Stimulated activated CD8-positive, alpha-beta memory T cell treated with anti-CD3 and anti-CD28 coated beads, Interleukin-15, amount 100 ng/mL, for 1 hour (primary cell): ENCODE results near the gene ZNF576.
"Not testable (repeated sequence)": the region's sequence is repeated elsewhere in the genome, so short reads cannot be mapped to it uniquely, and the experiment has no call there.

Experiments used
- DNase-seq: peaks from one replicate; pipeline ENCODE4 v3.0.0-alpha.2; 2020; ENCODE audit warnings: low read depth

The ZNF576 gene

DNA sequence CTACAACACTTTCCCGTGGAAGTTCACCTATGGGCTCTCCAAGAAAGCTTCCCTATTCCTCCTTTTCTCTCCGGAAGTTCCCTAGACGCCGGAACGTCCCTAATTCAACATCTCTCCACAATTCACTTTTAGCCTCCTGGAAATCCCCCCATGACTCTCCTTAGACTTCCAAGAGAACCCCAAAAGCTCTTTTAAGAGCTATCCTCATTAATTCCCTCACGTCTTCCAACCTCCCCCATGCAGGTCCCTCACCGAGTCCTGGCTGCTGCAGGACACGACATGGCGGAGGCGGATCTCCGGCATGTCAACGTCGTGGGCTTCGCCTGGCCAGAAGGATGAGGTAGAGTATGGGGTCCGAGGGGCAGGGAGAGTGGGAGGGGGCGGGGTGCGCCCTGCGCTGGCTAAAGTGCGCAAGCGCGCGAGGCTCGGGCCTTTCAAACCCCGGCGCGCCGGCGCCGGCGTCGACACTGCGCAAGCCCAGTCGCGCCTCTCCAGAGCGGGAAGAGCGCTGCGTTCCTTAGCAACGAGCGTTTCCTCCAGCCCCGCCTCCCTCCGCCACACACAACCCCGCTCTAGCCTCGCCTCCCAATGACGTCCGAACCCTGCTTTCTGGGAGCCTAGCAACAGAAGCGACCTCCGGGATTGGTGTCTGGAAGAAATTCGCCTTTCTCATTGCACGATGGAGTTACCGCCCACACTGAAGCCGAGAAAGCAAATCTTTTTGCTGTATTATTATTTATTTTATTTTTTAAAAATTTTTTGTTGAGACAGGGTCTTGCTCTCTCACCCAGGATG, 21.0 kb upstream of the ZNF576 start, which contains the start of the genes PINLYP and XRCC1:
Gene PINLYP (plus strand): TSS at position 646 of the 795 bp plus-strand sequence. CDS start 1,391 bp downstream, outside the sequence.
Gene XRCC1 (minus strand): TSS at position 372 of the 795 bp plus-strand sequence. CDS start 69 bp downstream, at position 303.
- peak; percentile 91 for DNase-seq

DNA sequence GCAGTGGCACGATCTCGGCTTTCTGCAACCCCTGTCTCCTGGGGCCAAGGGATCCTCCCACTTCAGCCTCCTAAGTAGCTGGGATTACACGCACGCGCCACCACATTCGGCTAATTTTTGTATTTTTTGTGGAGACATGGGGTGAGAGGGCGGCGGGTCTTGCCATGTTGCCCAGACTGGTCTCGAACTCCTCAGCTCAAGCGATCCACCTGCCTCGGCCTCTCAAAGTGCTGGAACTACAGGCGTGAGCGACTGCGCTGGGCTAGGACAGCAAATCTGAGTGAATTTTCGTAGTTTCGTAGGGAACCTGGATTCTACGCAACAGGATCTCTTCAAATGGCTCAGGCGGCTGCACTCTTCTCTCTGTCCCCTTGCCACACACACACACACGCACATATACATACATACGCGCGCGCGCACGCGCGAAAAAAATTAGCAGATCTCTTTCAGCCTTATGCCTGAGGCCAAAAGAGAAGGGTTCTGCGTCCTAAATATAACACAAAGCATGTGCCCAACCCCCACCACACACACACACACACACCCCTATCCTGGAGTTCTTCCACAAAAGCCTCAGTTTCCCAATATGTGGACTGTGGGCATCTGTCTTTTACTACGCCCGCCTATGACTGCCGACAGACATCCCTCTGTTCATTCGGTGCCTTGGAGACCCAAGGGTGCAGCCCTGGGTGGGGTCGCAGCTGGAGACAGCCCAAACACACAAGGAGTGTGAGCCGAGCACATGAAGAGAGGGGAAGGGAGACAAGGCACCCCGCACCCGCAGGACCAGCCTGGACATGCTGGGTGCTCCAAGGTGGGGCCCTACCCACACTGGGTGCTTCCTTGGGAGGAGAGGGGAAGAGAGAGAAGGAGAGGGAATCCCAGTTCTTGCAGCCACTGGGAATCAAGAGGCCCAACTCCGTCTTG, 20.2 kb upstream of the ZNF576 start:
- DNase-seq: no peak

DNA sequence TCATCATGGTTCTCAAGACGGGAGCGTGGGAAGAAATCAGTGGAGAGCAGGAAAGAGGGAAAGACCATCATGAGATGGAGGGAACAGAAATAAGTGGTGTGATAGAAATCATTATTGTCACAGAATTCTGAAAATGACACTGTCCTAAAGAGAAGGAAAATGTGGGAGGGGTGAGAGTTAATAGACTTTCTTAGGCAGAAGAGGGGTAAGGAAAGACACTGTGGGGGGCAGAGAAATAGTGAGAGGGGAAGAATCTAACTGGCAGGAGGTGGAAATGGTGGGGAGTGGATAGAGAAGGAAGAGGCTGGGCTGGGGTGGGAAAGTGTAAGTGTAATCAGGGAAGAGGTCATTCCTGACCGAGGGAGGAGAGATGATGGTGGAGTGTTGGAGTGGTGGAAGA, 17.6 kb upstream of the ZNF576 start:
- DNase-seq: no peak

DNA sequence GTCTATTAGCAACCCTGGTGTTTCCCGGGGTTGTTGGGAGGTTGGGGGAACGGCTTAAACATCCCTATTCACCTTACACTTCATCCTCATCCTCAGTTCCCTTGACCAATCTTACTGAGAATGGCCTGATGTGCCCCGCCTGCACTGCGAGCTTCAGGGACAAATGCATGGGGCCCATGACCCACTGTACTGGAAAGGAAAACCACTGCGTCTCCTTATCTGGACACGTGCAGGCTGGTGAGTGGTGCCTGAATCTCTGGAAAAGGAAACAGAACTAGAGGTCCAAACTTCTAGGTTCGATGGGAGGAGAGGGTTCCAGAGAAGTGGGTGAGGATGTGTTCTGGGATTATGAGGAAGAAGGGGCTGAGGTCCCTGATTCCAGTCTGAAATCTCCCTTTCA, 14.9 kb upstream of the ZNF576 start:
- DNase-seq: no peak

DNA sequence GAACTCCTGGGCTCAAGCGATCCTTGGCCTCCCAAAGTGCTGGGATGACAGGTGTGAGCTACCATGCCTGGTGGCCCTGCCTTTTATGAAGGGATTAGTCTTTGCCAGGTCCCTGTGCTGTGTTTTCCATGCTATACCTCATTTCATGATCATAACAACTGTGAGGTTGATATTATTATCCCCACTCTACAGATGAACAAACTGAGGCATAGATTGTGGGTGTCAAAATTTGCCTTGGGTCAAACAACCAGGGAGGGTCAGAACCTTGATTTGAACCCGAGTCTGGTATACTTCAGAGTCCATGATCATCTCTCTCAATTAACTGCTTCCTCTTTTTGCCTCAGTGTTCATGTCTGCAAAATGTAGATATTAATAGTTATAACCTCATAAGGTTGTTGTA, 13.9 kb upstream of the ZNF576 start:
- DNase-seq: no peak

DNA sequence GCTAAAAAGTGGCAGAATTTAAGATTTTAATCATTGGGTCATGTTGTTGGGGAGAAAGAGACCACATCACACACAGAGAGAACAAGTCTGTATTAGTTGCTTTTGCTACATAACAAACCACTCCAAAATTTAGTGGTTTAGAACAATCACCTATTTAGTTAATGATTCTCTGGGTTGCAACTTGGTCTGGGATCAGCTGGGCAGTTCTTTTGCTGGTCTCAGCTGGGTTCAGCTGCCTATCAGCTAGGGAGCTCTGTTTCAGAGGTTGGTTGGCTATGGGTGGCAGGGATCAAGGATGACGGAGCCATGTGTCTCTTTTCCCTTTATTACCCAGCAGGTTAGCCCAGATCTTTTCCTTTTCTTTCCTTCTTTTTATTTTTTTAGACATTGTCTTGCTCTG, 11.9 kb upstream of the ZNF576 start:
- DNase-seq: no peak

DNA sequence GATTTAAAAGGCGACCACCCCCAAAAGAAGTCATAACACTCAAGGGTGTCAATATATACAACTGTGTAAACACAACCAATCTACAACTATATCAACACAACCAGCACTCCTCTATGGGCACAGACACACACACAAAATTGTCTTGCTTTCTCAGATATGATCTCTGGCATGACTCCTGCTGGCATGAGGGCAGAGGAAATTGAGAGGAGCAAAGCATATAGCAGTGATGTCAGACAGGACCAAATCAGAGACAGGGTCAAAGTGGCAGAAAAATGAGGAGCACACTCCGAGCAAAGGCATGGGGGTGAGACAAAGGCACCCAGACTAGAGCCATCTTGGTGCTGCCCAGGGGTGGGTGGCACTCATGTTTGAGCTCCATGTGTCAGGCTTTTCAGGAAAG, 10.0 kb upstream of the ZNF576 start:
- DNase-seq: no peak

DNA sequence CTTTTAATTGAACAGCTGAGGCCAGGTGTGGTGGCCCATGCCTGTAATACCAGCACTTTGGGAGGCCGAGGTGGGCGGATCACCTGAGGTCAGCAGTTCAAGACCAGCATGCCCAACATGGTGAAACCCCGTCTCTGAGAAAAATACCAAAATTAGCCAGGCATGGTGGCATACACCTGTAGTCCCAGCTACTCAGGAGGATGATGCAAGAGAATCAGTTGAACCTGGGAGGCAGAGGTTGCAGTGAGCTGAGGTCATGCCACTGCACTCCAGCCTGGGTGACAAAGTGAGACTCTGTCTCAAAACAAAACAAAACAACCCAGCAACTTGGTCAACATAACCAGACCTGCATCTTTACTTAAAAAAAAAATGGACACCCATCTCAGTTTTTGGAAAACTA, 9.4 kb upstream of the ZNF576 start:
- not testable (repeated sequence) for DNase-seq

DNA sequence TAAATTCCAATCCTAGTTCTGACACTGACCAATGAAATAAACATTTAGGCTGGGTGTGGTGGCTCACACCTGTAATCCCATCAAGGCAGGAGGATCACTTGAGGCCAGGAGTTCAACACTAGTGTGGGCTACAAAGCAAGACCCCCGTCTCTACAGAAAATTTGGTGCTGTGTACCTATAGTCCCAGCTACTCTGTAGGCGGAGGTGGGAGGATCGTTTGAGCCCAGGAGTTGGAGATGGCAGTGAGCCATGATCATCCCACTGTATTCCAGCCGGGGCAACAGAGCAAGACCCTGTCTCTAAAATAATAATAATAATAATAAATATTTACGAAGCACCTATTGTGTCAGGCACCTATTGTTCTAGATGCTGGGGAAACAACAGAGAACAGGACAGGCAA, 7.1 kb upstream of the ZNF576 start:
- DNase-seq: no peak

DNA sequence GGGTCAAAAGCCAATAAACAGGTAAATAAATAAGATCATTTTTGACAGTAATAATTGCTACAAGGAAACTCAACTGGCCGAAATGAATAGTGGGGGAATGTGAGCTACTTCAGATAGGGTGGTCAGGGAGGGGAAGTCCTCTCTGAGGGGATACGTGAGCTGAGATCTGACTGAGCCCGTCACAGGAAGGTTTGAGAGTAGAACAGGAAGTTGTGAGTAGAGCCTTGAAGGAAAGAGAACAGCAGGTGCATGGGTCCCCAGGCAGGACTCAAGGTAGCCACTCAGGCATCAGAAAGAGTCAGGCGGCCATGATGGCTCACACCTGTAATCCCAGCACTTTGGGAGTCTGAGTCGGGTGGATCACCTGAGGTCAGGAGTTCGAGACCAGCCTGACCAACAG, 6.7 kb upstream of the ZNF576 start:
- DNase-seq: no peak

DNA sequence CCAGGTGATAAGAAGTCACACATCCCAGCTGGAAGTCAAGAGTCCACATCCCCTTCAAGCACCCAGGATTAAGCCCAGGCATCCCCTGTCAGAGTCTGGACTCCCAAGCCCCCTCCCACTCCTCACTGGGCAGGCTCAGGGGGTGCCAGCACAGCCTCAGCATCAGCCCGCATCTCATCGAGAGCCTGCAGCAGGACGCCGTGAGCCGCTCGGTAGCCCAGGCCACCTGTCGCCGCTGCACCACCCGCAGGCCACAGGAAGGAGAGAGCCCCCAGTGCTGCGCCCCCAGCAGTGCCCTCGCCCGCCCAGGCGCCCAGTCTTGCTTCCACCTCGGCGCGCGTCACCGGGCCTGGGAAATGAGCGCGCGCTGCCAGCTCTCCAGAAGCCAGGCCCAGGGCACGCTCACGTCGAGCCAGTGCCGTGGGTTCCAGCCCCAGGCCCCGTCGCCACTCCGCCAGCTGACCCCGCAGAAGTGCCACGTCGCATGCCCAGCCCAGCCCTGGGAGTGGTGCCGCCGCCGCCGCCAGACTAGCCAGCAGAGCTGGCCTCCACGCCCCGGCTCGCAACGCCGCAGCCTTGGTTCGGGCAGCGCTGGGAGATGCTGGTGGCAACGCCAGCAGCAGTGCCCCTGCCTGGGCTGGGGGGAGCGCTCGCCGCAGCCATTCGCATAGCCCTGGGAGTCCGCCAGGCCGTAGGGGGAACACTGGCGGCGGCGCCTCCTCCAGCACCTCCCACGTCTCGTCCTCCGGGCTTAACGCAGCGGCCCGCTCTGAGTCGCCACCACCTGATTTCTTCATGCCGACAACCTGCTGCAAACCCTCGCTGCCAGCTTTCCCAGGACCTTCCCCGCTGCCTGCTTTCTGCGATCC, 4.3 kb upstream of the ZNF576 start:
- DNase-seq: no peak

DNA sequence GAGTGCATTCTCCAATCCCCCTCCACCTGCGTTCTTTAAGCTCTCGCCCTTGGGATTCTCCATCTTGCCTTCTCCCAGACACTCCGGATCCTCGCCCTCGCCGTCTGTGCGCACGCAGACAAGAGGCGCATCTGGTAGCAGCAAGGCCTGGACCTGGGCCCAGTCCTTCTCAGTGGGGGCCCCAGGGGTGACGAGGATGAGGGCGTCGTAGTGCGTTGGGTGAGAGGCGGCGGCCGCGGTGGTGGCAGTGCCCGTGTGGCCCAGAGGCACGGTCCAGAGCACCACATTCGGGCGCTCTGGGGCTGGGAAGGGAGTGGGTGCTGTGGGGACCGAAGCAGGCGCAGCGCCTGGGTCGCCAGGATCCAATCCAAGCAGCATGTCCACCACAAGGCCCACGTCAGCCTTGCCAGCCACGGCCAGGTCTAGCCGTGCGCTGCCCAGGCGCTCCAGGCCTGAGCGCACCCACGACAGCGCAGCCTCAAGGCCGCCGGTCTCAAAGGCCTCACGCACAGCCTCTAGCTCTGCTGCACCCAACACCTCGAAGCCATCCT, 3.5 kb upstream of the ZNF576 start:
- DNase-seq: no peak

DNA sequence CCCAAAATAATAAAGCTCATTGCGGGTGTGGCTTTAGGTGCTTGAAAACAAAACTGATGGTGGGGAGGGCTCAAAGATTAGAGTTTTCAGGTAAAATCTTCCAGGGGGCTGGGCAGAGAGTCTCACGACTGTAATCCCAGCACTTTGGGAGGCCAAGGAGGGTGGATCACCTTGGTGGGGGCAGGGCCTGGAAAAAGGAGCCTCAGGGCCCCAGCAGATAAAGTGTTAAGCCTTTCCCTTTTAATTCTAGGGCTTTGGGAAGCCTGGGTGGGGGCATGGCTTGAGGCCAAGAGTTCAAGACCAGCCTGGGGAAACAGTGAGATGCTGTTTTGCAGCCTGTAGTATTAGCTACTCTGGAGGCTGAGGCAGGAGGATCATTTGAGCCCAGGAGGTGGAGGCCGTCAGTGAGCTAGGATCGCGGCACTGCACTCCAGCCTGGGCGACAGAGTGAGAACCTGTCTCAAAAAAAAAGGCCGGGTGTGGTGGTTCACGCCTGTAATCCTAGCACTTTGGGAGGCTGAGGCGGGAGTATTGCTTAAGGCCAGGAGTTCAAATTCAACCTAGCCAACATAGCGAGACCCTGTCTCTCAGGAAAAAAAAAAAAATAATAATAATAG, 2.2 kb upstream of the ZNF576 start:
- no peak for DNase-seq

DNA sequence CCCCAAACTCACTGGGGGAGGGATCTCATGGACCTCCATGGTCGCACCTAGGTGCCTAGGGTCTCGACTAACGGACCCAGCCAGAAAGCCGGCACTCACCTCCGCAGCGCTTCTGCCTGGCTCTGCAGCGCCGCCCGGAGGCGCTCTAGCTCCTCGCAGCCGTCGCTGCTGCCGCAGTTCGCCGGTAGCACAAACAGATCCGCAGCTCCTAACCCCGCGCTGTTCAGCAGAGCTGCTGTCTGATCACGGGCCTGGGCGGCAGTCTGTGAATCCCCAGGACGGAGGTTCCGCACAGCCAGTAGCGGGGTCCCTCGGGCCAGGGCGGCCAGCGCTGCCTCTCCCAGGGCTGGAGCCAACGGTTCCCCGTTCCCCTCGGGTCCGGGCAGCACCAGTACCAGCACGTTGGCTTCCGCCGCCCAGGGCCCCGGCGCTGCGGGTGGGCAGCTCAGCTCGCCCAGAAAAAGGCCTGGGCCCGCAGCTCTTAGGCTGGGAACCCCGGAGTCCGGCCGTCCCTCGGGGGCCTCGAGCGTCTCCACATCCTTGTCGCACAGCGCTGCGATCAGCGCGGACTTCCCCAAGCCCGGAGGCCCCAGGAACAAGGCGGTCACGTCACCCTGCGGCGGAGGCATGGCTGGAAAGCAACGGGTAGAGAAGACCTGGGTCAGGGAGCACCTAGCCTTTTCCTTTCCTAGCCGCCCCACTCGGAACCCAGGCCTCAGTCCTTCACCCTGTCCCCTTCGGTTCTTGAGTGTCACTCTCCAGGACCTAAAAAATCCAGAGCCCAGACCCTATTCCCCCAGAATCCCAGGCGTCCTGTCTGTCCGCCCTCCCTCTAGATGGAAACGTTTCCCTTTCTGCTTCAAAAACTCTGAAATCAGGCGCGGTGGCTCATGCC, 1.4 kb upstream of the ZNF576 start:
- DNase-seq: peak; percentile 32

DNA sequence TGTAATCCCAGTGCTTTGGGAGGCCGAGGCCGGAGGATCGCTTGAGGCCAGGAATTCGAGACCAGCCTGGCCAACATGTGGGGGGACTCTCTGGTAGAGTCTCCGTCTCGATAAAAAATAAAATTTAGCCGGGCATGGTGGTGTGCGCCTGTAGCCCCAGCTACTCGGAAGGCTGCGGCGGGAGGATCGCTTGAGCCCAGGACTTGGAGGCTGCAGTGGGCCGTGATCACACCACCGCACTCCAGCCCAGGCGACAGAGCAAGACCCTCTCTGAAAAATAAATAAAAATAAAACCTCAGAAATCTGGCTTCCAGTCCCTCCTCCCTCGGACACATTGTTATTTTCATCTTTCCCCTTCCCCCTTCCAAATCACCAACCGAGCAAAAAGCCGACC, 793 bp upstream of the ZNF576 start:
- no peak for DNase-seq

DNA sequence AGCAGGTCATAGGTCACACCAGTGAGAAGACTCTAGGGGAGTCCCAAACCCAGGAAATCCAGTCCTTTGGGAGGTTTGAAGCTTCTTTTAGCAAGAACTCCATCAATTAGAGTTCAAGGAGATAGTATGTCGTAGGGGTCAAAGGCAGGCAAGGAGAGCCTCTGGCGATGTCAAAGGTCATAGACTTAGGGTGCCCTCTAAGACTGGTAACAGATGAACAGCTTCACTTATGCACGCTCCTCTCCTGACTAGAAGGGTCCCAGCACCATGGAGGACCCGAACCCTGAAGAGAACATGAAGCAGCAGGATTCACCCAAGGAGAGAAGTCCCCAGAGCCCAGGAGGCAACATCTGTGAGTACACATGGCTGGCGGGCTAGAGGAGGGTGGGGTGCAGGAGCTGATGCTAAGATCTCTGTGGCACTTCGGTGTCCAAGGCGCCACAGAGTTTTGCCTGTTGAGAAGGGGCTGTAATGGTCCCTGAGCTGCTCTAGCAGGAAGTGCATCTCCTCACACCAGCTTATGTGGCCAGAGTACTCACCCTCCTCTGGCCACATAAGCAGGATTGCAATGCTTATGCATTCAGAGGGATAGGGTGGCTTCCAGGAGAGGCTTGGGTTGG, 557 bp downstream of the ZNF576 start:
- DNase-seq: no peak

DNA sequence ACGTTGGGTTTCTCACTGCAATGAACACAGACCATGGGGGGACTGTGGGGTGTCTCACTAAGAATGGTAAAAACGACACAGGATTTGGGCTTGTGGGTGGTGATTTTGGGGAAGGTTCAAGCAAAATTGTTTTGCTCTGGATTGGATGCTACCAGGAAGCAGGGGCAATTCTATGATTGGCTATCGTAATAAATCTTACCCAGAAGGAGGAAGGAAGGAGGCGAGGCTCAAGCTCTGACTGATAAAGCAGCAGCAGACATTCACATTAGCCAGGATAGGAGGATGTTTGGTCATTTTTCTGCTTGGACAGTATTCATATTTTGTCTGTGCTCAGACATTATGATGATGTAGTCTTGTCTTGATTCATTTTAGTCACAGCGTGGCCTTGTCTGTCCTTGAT, 1.5 kb downstream of the ZNF576 start:
- no peak for DNase-seq

DNA sequence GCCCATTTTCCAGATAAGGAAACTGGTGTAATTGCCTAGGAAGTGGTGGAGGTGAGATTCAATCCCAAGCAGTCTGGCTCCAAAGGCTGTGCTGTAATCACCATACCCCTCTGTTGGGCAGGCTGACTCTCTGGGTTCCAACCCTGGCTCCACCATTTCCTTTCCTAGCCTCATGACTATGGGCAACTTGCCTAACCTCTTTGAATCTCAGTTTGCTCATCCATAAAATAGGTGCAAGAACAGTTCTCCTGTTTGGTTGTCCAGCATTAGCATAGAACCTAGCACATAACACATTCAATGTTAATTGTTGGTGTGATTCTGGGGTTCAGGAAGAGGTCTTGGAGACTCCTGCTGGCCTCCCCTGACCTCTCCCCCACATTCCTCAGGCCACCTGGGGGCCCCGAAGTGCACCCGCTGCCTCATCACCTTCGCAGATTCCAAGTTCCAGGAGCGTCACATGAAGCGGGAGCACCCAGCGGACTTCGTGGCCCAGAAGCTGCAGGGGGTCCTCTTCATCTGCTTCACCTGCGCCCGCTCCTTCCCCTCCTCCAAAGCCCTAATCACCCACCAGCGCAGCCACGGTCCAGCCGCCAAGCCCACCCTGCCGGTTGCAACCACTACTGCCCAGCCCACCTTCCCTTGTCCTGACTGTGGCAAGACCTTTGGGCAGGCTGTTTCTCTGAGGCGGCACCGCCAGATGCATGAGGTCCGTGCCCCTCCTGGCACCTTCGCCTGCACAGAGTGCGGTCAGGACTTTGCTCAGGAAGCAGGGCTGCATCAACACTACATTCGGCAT, 2.2 kb downstream of the ZNF576 start:
- DNase-seq: no peak
